PFSK-1 (cell line): ENCODE data around the gene HM13.

Experiments
- POLR2AphosphoS5 ChIP-seq: IDR thresholded peaks from 2 replicates; pipeline ENCODE4 v1.6.1; 2012; ENCODE audit warnings: low read depth, mild to moderate bottlenecking, control low read depth, low read length, moderate library complexity
- SIN3A ChIP-seq: IDR thresholded peaks from 2 replicates; pipeline ENCODE4 v1.6.1; 2012; ENCODE audit warnings: mild to moderate bottlenecking, low read length, moderate library complexity, borderline replicate concordance; ENCODE audit not compliant: insufficient read depth
- TAF1 ChIP-seq: IDR thresholded peaks from 2 replicates; pipeline ENCODE4 v1.6.1; 2012; ENCODE audit warnings: low read length, control low read depth, borderline replicate concordance; ENCODE audit not compliant: insufficient read depth

DNA sequence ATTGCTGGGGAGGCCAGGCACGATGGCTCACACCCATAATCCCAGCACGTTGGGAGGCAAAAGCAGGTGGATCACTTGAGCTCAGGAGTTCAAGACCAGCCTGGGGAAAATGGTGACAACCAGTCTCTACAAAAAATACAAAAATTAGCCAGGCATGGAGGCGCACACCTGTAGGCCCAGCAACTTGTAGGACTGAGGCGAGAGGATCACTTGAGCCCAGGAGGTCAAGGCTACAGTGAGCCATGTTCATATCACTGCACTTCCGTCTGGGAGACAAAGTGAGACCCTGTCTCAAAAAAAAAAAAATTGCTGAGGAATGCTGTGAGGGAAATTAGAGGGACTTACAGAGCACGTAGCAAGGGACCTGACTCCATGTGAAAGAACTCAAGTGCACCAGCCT is 50.0 kb downstream of the HM13 start:
- TF ChIP-seq POLR2AphosphoS5: no peak; the same call in 1 of the 2 replicates
- no peak for TF ChIP-seq SIN3A
- TF ChIP-seq TAF1: no peak
